ENCODE results near the gene PLOD3. TPM values are rescaled to one million over a fixed set of nuclear protein-coding genes. Genes with fewer than 3 reads are reported as not detected.

Gene PLOD3
- total and polyA plus RNA-seq, 9 of the 15 experiments (the other 6 are each of a cell fraction or from before 2014, with no cell fraction given), result 2.8 to 101 (median 30.9) TPM

GRCh38 chr7:101156866-101157589 is 60.4 kb downstream of the PLOD3 start (continued):
- TF ChIP-seq BHLHE40 (IDR thresholded peaks at IDR 0.05; ENCODE audit: low read length) (peak; percentile 97), ZNF316 (IDR thresholded peaks at IDR 0.05) (peak; percentile 98), SAP30 (IDR thresholded peaks at IDR 0.05; ENCODE audit: borderline replicate concordance, insufficient read depth, low read depth, low read length, poor library complexity, severe bottlenecking) (no peak), CREB1 (IDR thresholded peaks at IDR 0.05) (no peak), CREB1 (CRISPR knock-in tag; IDR thresholded peaks at IDR 0.05) (no peak), ZNF124 (CRISPR knock-in tag; IDR thresholded peaks at IDR 0.05) (no peak), CXXC5 (CRISPR knock-in tag; IDR thresholded peaks at IDR 0.05) (peak; percentile 19; the same call in 1 of the 2 replicates), ETV5 (CRISPR knock-in tag; IDR thresholded peaks at IDR 0.05; ENCODE audit: low read depth) (0 out of 2 replicates have a peak, but pooled peaks have one; percentile 37), C11orf30 (IDR thresholded peaks at IDR 0.05; ENCODE audit: low read depth) (peak; percentile 94), MGA (IDR thresholded peaks at IDR 0.05) (peak; percentile 78), NR2C1 (IDR thresholded peaks at IDR 0.05) (no peak; the same call in none of the 2 replicates), NR2C1 (tag; IDR thresholded peaks at IDR 0.05) (peak; percentile 66; the same call in 1 of the 2 replicates), SMARCA5 (IDR thresholded peaks at IDR 0.05) (no peak), MNT (conservative IDR thresholded peaks at IDR 0.05) (peak; percentile 55 to 76), ZNF24 (IDR thresholded peaks at IDR 0.05) (no peak), RFX1 (IDR thresholded peaks at IDR 0.05) (no peak), NRF1 (conservative IDR thresholded peaks at IDR 0.05 in 1 of 2, IDR thresholded peaks at IDR 0.05 in 1 of 2) (peak; percentile 85 to 88)

Measured in K562 (cell line).